DMS153 treated with DMSO at 0.1 percent for 48 hours (cell line): ENCODE measurements around the gene RAB40B.
"Not testable (repeated sequence)": the region's sequence is repeated elsewhere in the genome, so short reads cannot be mapped to it uniquely, and the experiment has no call there.

Experiments used
- DNase-seq: peaks from one replicate; lab custom pipeline; 2025; ENCODE audit not compliant: unreplicated experiment; lab: John Stamatoyannopoulos, UW

RAB40B gene, protein sequence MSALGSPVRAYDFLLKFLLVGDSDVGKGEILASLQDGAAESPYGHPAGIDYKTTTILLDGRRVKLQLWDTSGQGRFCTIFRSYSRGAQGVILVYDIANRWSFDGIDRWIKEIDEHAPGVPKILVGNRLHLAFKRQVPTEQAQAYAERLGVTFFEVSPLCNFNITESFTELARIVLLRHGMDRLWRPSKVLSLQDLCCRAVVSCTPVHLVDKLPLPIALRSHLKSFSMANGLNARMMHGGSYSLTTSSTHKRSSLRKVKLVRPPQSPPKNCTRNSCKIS

DNA sequence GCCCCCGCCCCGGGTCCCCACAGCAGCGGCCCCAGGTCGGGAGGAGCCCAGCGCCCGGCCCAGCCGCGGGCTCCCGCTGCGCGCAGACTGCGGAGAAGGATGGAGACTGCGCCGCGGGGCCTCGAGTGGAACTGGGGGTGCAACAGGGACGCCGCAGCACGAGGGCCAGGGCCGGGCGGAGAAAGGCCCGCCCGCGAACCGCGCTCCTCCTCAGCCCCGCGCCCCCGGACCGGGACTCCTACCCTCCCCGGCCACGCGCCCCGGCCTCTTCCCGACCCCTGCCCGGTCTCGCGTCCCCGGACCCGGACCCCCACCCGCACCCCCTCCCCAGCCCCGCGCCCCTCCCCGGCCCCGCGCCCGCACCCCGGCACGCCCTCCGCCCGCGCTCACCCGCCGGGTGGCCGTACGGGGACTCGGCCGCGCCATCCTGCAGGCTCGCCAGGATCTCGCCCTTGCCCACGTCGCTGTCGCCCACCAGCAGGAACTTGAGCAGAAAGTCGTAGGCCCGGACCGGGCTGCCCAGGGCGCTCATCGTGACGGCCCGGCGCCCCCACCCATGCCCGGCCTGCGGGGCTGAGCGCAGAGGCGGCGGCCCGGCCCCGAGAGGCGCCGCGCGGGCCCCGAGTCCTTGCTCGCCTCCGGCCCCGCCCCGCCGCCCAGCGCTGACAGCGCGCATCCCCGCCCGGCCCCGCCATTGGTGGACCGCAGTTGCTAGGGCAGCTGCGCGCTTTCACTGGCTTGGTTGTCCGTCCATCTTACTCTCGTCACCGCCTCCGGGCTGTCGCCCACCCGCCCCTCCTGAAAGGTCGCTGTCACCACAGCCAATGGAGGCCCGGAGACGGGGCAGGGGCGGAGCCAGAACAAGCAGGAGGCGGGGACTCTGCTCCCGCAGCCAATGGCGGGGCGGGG is at the start of gene RAB40B:
Gene RAB40B (minus strand): TSS at position 634 of the 909 bp plus-strand sequence. CDS start 102 bp downstream, at position 532.
- peak; percentile 92 for DNase-seq

DNA sequence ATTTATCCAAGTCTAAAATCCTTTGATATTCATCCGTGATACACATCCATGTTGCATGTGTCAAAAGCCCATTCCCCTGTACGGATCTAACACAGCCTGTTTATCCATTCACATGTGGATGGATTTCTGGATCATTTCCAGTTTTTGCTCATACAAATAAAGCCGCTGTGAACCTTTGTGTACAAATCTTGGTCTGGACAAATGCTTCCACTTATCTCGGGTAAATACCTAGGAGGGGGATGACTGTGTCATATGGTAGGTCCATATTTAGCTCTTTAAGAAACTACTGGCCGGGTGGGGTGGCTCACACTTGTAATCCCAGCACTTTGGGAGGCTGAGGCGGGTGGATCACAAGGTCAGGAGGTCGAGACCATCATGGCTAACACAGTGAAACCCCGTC is 47.0 kb upstream of the RAB40B start:
- no peak for DNase-seq

DNA sequence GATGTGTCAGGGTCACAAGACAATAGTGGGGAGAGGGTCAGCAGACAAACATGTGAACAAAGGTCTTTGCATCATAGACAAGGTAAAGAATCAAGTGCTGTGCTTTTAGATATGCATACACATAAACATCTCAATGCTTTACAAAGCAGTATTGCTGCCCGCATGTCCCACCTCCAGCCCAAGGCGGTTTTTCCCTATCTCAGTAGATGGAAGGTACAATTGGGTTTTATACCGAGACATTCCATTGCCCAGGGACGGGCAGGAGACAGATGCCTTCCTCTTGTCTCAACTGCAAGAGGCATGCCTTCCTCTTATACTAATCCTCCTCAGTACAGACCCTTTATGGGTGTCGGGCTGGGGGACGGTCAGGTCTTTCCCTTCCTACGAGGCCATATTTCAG is 46.2 kb upstream of the RAB40B start:
- not testable (repeated sequence) for DNase-seq

DNA sequence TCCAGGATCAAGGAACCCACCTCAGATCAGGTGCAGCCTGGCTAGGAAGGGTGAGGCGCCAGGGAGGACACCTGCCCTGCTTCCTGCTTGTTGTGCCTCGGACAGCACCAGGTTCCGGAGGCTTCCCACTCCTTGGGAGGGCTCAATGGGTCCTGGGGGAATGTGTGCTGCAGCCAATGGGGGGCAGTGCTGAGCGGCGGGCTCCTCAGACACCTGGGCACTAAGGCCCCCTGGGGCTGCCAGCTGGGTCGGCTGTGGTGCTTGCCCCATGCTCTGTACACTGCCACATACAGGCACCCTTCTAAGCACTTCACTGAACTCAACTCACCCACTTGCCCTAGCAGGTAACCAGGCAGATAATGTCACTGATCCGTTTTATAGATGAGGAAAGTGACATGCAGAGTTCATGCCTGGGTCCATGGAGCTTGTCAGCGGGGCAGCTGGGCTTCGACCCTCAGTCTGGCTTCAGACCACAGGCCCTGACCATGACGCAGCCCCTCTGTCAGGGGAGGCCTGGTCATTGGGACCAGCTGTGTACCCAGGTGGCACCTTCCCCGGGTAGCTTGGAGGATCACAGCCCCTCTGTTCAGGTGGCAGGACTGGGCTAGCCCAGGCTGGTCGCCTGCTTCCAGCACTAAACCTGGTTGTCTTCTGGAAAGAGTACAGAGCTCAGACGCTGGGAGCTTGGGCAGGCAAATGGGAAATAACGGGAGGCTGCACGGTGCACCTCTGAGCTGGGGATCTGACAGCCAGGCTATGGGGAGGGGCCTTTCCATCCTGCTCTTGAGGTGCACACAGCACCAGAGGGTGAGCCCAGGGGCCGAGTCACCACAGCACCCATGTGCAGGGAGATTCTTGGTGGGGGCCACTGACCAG is 45.1 kb upstream of the RAB40B start:
- no peak for DNase-seq

DNA sequence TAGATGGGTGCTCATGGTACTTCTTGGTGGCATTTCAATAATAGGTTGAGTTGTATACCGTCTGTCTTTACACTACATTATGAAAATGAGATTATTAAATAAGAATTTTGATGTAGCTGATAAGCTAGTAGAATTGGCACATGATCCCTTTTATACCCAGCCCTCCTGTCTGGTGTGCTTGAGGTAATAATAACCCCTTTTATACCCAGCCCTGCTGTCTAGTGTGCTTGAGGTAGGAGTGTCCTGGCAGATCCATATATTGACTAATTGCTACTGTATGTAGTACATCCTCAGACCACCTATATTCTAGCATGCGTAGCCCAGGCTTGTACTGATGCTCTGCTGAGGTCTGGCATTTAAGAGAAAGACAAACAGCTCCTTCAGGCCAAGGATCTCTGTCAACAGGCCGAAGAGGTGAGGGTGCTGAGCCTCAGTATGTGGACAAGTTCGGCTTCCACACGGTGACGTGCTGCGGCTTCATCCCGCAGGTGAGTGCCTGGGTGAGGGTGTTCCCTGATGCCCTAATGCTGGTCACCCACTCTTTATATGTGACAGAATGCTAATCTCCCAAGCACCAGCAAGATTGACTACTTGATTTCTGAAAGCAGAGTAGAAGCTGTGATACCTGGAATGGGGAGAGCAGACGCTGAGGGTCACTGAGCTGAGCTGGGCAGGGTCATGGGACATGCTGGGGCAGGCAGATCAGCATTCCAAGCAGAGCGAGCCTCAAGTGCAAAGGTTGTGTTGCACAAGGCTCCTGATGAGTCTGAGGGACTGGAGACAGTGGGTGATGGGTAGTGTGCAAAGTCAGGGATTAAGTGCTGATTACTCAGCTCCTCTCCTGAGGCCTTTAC is 42.6 kb upstream of the RAB40B start:
- no peak for DNase-seq

DNA sequence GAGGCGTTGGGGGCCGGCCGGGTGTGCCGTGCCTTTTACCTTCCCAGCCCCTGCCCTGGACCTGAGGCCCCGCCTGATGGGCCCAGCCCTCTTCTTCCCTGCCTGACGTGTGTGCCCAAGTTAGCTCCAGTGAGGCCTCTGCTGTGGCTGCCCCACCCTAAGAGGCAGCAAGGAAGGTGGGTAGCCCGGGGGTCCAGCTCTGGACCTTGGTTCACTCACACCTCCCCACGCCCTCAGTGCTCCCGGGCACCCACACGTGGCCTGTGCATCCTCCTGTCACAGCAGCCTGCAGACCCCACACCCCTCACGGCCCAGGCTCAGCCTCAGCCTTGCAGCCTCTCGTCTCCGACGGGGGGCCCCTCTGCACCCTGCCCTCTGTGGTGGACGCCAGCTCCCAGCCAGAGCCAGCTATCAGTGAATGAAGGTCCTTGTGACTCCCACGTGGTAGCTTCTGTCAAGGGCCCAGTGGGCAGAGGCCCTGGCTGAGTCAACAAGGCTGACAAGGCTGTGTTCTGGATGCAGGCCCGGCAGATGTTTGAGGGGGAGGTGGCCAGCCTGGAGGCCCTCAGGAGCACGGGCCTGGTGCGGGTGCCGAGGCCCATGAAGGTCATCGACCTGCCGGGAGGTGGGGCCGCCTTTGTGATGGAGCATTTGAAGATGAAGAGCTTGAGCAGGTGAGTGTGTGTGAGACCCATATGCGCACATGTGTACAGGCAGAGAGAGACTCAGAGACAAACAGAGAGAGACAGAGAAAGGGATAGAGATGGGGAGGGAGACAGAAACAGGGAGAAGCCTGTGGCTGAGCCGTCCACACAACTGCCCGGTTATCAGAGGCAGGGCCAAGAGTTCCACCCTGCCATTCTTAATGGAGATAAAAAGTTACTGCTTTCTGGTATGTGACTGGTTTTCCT is 39.7 kb upstream of the RAB40B start:
- DNase-seq, result no peak

DNA sequence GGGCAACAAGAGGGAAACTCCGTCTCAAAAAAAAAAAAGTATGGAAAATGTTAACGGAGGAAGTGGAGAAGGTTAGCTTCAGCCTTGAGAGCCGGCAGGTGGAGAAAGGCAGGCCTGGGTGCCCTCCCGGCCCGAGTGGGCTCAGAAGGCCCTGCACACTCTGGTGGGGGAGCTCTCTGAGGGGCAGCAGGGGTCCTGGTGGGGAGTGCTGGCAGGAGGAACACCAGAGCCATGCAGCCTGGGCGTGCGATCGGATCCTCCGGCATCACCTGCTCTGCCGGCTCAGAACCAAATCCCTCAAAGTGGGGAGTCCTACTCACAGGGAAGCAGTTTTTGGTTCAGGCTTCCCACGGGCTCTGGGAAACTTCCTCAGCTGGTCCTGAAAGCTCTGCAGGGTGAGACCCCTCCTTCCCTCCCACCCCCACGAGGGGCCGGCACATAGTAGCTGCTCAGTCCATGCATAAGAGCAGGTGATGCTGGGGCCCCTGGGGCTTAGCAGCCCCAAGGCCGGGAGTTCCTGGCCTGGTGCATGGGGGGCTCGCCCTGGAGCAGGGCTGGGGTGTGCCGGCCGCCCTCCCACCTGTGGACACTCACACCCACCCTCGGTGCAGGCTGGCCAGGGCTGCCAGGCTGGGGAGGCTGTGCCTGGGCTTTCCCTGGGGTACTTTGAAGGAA is 38.1 kb upstream of the RAB40B start:
- DNase-seq, result no peak

DNA sequence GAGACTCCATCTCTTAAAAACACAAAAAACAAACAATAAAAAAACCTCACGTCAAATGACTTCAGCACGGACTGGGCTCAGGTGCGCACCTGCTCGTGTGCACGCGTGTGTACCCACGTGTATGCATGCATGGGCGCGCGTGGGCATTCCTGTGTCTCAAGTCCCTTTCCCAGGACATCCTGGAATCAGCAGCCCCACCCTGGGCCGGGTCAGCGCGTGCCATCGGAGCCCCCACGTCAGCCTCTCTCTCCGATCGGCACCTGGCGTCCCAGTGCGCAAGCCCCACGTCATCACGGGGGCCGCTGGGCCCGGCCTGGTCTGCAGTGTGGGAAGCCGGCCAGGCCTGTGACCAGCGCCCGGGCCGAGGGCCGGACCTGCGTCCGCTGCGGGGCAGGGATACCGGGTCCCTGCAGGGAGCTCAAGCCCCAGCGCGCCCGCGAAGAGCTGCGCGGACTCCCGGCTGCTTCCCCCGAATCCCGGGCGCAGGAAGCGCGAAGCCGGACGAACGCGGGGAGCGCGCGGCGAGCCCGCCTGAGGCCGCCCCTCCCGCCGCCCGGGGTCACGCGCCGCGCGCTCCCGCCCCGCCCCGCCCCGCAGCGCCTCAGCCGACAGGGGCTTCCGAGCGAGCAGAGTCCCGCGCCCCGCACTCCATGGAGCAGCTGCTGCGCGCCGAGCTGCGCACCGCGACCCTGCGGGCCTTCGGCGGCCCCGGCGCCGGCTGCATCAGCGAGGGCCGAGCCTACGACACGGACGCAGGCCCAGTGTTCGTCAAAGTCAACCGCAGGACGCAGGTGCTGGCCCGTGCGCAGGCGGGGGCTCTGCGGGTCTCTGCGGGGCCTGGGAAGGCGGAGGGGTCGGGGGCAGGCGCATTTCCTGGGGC is 36.7 kb upstream of the RAB40B start, which contains the start of gene FN3K:
Gene FN3K (plus strand): TSS at position 629 of the 880 bp plus-strand sequence. CDS start 22 bp downstream, at position 651.
- no peak for DNase-seq

DNA sequence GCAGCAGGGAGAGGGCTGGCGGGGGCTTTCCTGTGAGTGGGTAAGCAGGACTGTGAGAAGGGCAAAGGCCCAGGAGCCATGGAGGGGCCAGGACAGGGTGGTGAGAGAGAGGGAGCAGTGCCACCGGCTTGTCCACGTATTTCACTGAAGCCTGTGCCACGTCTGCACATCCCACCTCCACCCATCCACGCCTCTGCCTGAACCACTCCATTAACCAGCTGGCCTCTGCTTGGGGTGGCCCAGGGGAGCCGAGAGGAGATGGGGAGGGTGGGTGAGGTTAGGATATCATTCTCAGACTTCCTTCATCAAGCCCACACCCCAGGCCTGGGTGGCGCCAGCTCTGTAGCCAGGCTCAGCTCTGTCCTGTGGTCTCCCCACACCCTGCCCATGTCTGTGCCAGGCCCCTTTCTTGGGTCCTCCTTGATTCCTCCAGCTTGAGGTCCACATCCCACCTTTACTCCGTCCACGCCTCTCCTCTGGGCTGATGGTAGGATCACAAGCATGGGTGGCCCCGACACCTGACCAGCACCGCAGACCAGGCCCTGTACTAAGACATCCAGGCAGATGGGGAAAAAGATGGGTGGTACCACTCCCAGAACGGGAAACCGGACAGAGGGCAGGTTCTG is 33.7 kb upstream of the RAB40B start:
- no peak for DNase-seq

DNA sequence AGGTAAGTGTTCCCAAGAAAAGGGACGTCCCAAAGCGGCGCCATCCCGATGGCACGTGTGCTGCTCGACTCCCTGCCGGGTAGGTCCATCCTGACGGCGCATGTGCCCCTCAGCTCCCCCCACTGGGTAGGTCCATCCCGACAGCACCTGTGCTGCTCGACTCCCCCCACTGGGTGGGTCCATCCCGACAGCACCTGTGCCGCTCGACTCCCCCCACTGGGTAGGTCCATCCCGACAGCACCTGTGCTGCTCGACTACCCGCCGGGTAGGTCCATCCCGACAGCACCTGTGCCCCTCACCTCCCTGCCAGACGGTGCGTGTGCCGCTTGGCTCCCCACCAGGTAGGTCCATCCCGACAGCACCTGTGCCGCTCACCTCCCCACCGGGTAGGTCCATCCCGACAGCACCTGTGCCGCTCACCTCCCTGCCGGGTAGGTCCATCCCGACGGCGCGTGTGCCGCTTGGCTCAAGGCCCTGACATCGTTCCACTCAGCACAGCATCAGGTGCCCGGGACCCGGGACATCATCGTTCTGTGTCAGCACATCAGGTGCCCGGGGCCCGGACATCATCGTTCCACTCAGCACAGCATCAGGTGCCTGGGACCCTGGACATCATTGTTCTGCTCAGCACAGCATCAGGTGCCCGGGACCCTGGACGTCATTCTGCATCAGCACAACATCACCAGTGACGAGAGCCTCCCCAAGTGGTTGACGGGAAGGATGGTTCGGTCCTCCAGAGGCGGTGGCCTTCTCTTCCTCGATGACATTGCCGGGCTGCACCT is 31.2 kb upstream of the RAB40B start:
- no peak for DNase-seq

DNA sequence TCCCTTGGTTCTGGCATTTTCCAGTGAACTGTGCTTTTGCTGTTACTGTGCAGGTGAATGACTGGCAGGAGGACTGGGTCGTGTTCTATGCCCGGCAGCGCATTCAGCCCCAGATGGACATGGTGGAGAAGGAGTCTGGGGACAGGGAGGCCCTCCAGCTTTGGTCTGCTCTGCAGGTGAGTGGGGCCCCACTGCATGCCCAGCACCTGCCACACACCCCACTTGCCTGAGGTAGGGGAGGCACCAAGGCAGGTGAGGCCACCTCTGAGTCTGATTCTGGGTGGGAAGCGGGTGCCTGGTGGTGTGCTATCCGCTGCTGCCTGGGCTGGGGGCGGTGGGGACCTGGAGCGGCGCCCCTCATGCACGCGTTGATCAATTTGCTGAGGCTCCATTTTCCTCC is 27.9 kb upstream of the RAB40B start:
- DNase-seq, result no peak

DNA sequence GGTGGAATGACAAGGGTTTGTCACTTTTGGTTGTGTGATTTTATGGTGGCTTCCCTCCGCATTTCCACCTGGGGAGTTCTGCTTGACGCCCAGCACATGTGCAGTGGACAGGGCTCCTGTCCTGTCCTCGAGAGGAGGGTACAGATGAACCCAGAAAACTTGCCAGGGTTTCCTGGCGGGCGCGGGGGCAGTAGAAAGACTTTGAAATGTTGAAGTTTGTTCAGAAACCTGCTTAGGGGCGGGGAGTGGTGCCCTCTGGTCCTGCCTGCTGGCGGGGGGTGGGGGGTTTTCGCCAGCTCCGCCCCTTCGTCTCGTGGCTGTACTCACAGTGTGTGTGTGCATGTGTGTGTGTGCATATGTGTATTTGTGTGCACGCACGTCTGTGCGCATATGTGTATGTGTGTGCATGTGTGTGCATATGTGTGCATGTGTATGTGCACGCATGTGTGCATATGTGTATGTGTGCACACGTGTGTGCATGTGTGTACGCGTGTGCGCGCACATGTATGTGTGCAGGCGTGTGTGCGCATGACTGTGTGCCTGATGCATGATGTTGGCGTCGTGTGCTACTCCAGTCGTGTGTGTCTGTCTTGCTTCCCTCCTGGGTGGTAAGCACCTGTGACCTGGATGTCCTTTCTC is 24.8 kb upstream of the RAB40B start:
- DNase-seq, result no peak

DNA sequence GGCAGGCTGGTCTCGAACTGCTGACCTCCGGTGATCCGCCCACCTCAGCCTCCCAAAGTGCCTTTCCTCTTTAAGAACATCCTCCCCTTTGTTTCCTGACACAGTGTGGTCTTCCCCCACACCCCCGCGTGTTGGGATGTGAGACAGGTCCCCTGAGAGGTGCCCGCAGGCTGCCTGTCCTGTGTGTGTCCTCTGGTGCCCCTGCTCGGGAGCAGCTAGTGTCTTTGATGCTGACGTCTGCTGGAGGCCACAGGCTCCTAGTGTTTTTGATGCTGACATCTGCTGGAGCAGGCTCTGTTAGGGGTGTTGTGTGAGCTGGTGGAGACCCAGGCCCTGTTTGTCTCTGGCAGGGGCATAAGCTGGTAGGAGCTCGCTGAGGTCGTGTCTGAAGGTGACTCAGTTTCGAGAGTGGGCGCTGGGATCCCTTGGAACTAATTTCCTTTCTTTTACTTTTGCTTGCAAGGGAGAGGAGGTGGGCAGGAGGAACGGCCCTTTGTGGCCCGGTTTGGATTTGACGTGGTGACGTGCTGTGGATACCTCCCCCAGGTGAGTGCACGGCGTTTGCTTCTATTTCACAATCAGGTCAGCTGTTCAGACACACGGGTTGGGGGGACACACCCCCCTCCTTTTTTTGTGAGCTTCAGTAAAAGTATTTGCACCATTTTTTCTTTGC is 24.0 kb upstream of the RAB40B start:
- DNase-seq, result no peak

DNA sequence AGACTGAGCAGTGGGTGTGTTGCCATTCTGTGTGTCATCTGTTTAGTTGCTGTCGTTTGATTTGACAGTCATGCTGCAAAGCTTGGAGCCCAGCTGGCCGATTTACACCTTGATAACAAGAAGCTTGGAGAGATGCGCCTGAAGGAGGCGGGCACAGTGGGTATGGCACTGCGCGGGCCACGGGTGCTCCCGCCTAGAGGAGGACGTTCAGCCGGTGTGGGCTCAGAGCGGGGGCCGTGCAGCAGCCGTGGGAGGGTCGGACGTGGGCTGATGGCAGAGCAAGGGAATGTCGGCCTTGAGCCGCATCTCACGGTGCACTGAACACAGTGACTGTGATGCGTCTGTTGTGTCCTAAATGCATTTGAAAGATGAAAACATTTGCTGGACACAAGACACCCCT is 21.7 kb upstream of the RAB40B start:
- no peak for DNase-seq

DNA sequence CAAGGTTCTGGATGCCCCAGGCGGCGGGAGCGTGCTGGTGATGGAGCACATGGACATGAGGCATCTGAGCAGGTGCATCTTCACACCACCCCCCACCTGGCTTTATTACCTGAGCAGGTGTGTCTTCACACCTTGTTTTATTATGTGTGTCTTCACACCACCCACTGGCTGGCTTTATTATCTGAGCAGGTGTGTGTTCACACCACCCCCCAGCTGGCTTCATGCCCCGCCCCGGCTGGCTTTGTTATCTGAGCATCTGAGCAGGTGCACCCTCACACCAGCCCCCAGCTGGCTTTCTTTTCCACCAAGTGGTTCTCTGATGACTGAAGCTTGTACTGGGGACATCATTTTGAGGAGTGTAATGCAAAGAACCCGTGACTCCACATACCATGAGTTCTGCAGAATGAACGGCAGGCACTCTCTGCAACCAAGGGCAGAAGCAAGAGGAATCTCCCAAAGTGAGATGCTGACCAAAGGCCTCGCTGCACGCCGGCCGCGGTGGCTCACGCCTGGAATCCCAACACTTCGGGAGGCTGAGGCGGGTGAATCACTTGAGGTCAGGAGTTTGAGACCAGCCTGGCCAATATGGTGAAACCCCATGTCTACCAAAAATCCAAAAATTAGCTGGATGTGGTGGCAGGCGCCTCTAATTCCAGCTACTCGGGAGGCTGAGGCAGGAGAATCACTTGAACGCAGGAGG is 20.6 kb upstream of the RAB40B start:
- DNase-seq, result no peak
